Panc1 (cell line): ENCODE measurements around the gene PRKCQ.

Experiments used
- POLR2AphosphoS5 ChIP-seq: IDR thresholded peaks from 2 replicates; pipeline ENCODE4 v1.6.1; 2012; ENCODE audit warnings: mild to moderate bottlenecking, low read depth, low read length, moderate library complexity
- SIN3A ChIP-seq: IDR thresholded peaks from 2 replicates; pipeline ENCODE4 v1.6.1; 2012; ENCODE audit warnings: low read depth, mild to moderate bottlenecking, low read length, moderate library complexity, borderline replicate concordance; ENCODE audit not compliant: insufficient read depth
- TCF7L2 ChIP-seq: IDR thresholded peaks from 2 replicates; pipeline ENCODE4 v1.6.1; 2011; ENCODE audit warnings: mild to moderate bottlenecking, low read depth, low read length, inconsistent platforms
- TF ChIP-seq, protein P1 (sequence below): fragments of 450-650 bp; IDR thresholded peaks from 2 replicates; pipeline ENCODE4 v1.5.1; 2017; ENCODE audit warnings: mild to moderate bottlenecking
- TF ChIP-seq, protein P2 (sequence below), 2 experiments: IDR thresholded peaks; 2 replicates each; pipeline ENCODE4 v1.6.1; 2011 to 2012; ENCODE audit warnings: low read depth in 2 of 2, control low read depth in 1 of 2, low read length in 1 of 2, mild to moderate bottlenecking in 1 of 2, moderate library complexity in 1 of 2; ENCODE audit not compliant: insufficient read depth in 1 of 2

- TF ChIP-seq POLR2AphosphoS5: no peak
- TF ChIP-seq, protein P1, sequence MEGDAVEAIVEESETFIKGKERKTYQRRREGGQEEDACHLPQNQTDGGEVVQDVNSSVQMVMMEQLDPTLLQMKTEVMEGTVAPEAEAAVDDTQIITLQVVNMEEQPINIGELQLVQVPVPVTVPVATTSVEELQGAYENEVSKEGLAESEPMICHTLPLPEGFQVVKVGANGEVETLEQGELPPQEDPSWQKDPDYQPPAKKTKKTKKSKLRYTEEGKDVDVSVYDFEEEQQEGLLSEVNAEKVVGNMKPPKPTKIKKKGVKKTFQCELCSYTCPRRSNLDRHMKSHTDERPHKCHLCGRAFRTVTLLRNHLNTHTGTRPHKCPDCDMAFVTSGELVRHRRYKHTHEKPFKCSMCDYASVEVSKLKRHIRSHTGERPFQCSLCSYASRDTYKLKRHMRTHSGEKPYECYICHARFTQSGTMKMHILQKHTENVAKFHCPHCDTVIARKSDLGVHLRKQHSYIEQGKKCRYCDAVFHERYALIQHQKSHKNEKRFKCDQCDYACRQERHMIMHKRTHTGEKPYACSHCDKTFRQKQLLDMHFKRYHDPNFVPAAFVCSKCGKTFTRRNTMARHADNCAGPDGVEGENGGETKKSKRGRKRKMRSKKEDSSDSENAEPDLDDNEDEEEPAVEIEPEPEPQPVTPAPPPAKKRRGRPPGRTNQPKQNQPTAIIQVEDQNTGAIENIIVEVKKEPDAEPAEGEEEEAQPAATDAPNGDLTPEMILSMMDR: no peak
- TF ChIP-seq SIN3A: no peak
- no peak for TF ChIP-seq TCF7L2
- TF ChIP-seq, protein P2, sequence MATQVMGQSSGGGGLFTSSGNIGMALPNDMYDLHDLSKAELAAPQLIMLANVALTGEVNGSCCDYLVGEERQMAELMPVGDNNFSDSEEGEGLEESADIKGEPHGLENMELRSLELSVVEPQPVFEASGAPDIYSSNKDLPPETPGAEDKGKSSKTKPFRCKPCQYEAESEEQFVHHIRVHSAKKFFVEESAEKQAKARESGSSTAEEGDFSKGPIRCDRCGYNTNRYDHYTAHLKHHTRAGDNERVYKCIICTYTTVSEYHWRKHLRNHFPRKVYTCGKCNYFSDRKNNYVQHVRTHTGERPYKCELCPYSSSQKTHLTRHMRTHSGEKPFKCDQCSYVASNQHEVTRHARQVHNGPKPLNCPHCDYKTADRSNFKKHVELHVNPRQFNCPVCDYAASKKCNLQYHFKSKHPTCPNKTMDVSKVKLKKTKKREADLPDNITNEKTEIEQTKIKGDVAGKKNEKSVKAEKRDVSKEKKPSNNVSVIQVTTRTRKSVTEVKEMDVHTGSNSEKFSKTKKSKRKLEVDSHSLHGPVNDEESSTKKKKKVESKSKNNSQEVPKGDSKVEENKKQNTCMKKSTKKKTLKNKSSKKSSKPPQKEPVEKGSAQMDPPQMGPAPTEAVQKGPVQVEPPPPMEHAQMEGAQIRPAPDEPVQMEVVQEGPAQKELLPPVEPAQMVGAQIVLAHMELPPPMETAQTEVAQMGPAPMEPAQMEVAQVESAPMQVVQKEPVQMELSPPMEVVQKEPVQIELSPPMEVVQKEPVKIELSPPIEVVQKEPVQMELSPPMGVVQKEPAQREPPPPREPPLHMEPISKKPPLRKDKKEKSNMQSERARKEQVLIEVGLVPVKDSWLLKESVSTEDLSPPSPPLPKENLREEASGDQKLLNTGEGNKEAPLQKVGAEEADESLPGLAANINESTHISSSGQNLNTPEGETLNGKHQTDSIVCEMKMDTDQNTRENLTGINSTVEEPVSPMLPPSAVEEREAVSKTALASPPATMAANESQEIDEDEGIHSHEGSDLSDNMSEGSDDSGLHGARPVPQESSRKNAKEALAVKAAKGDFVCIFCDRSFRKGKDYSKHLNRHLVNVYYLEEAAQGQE (IDR thresholded peaks at IDR 0.05; ENCODE audit: insufficient read depth in 1 of 2, low read depth in 2 of 2, low read length in 1 of 2): no peak
Observed at GRCh38 chr10:6470894-6471618, 109.0 kb downstream of the PRKCQ start.
